Endothelial cell of umbilical vein (primary cell): Measurements from ENCODE around the gene PTGR3. TPM values are rescaled to one million over a fixed set of nuclear protein-coding genes. Genes with fewer than 3 reads are reported as not detected.

Experiments used
- BruUV-seq: library from RNA; stranded (reverse); fragments of 400-500 nt; replicated peaks from 2 replicates; lab custom pipeline; 2021; lab: Mats Ljungman, UMichigan
- CTCF ChIA-PET: fragments of 300-600, 350-600 bp; sonication (Branson Sonifier 250); formaldehyde crosslinking; loops from one replicate; lab custom pipeline; 2021; ENCODE audit warnings: antibody characterized with exemption, inconsistent platforms; lab: Charles Lee
- POLR2A ChIA-PET: fragments of 300-600, 350-600 bp; sonication (Branson Sonifier 250); formaldehyde crosslinking; loops from one replicate; lab custom pipeline; 2021; ENCODE audit warnings: antibody characterized with exemption, inconsistent platforms; lab: Charles Lee
- DNase-seq: peaks from one replicate; pipeline ENCODE4 v3.0.0-alpha.2; 2011; ENCODE audit warnings: low read depth, low spot score
- FAIRE-seq: peaks from 2 replicates; lab custom pipeline; 2011; peaks lifted over from hg19 to GRCh38; lab: Jason Lieb, UNC
- H2AFZ ChIP-seq: 2 replicates; pipeline ENCODE4 v1.6.0; 2012; ENCODE audit warnings: low read depth, low read length, control low read depth, inconsistent platforms
- H3K27ac ChIP-seq: 2 replicates; pipeline ENCODE4 v1.5.1; 2011; ENCODE audit warnings: low read depth, mild to moderate bottlenecking, control low read depth, low read length, moderate library complexity; ENCODE audit not compliant: insufficient read depth
- H3K27me3 ChIP-seq, 2 experiments: 2 replicates each; pipeline versions ENCODE4 v1.6.0 to v1.6.1; 2011; ENCODE audit warnings: low read length in 2 of 2, mixed read lengths in 1 of 2; ENCODE audit not compliant: control insufficient read depth in 2 of 2, insufficient read depth in 2 of 2
- H3K36me3 ChIP-seq, 2 experiments: 2 replicates in 1 of 2; 3 replicates in 1 of 2; pipeline ENCODE4 v1.5.1; 2011; ENCODE audit warnings: low read length in 2 of 2, mild to moderate bottlenecking in 1 of 2, moderate library complexity in 1 of 2; ENCODE audit not compliant: control insufficient read depth in 2 of 2, insufficient read depth in 2 of 2; ENCODE audit errors: extremely low read depth in 1 of 2
- H3K4me1 ChIP-seq: 3 replicates; pipeline ENCODE4 v1.5.1; 2011; ENCODE audit warnings: mild to moderate bottlenecking, low read length; ENCODE audit not compliant: control insufficient read depth, insufficient read depth; ENCODE audit errors: extremely low read depth
- H3K4me2 ChIP-seq: 2 replicates; pipeline ENCODE4 v1.6.1; 2011; ENCODE audit warnings: low read length, control low read depth, mixed read lengths; ENCODE audit not compliant: insufficient read depth
- H3K4me3 ChIP-seq, 3 experiments: fragments of 200-600 bp in 1 of 3; sonication (generic), shearing (Covaris generic) in 1 of 3; replicated peaks in 1 of 3; 2 replicates each; pipeline ENCODE4 v1.5.1; 2011 to 2016; ENCODE audit warnings: control low read depth in 3 of 3, low read length in 3 of 3, mild to moderate bottlenecking in 2 of 3, inconsistent platforms in 1 of 3, low read depth in 1 of 3, moderate library complexity in 1 of 3; ENCODE audit not compliant: insufficient read depth in 1 of 3
- H3K79me2 ChIP-seq: 2 replicates; pipeline ENCODE4 v1.6.0; 2012; ENCODE audit warnings: low read length, inconsistent platforms; ENCODE audit not compliant: control insufficient read depth, insufficient read depth
- H3K9ac ChIP-seq: replicated peaks from 2 replicates; pipeline ENCODE3; 2011; ENCODE audit warnings: low read length, control low read depth; ENCODE audit not compliant: insufficient read depth; ENCODE audit errors: extremely low read depth
- H3K9me1 ChIP-seq: replicated peaks from 3 replicates; pipeline ENCODE4 v1.6.0; 2011; ENCODE audit warnings: mild to moderate bottlenecking, low read length; ENCODE audit not compliant: control insufficient read depth, insufficient read depth; ENCODE audit errors: extremely low read depth
- H3K9me3 ChIP-seq: replicated peaks from 2 replicates; pipeline ENCODE4 v1.5.1; 2012; ENCODE audit warnings: low read length, inconsistent platforms; ENCODE audit not compliant: control insufficient read depth, insufficient read depth
- H4K20me1 ChIP-seq: replicated peaks from 2 replicates; pipeline ENCODE3; 2011; ENCODE audit warnings: mild to moderate bottlenecking, low read length; ENCODE audit not compliant: control insufficient read depth, insufficient read depth; ENCODE audit errors: extremely low read depth
- CTCF ChIP-seq, 2 donors: IDR thresholded peaks; 1 replicate in 1 of 2; 2 replicates in 1 of 2; pipeline ENCODE4 v1.5.1; 2011; ENCODE audit warnings: low read length in 2 of 2, mild to moderate bottlenecking in 2 of 2, moderate library complexity in 2 of 2, control low read depth in 1 of 2, inconsistent platforms in 1 of 2, low read depth in 1 of 2; ENCODE audit not compliant: insufficient read depth in 1 of 2; ENCODE audit errors: extremely low read depth in 1 of 2
- EZH2 ChIP-seq: IDR thresholded peaks from 2 replicates; pipeline ENCODE4 v1.6.1; 2012; ENCODE audit warnings: borderline replicate concordance, low read depth, mild to moderate bottlenecking, moderate library complexity, low read length, inconsistent platforms; ENCODE audit not compliant: severe bottlenecking
- FOS ChIP-seq: IDR thresholded peaks from 2 replicates; pipeline ENCODE4 v1.6.1; 2011; ENCODE audit warnings: mild to moderate bottlenecking, low read length, moderate library complexity, borderline replicate concordance; ENCODE audit not compliant: insufficient read depth
- GATA2 ChIP-seq: IDR thresholded peaks from 2 replicates; pipeline ENCODE4 v1.7.0; 2011; ENCODE audit warnings: low read depth, mild to moderate bottlenecking, moderate library complexity, mixed read lengths, low read length; ENCODE audit not compliant: insufficient read length, insufficient read depth
- JUN ChIP-seq: IDR thresholded peaks from 2 replicates; pipeline ENCODE4 v1.6.1; 2011; ENCODE audit warnings: borderline replicate concordance, low read depth; ENCODE audit not compliant: insufficient read length, insufficient read depth
- MAX ChIP-seq: IDR thresholded peaks from 2 replicates; pipeline ENCODE4 v1.6.1; 2011; ENCODE audit not compliant: insufficient read depth, insufficient read length
- MYC ChIP-seq: IDR thresholded peaks from one replicate; pipeline ENCODE4 v1.6.1; 2011; ENCODE audit warnings: mild to moderate bottlenecking, low read depth, low read length
- POLR2A ChIP-seq: IDR thresholded peaks from 2 replicates; pipeline ENCODE4 v1.6.1; 2012; ENCODE audit warnings: low read depth, mild to moderate bottlenecking, control low read depth, low read length
- POLR2AphosphoS5 ChIP-seq: IDR thresholded peaks from 2 replicates; pipeline ENCODE4 v1.6.1; 2012; ENCODE audit warnings: low read depth, mild to moderate bottlenecking, control low read depth, low read length, moderate library complexity; ENCODE audit not compliant: insufficient read depth
- dilution Hi-C: fragments of 300-500 bp; cut with MboI; formaldehyde crosslinking; loops from one replicate; pipeline ENCODE4 v1.15.0; 2019; ENCODE audit warnings: low sequenced_read_pairs; ENCODE audit not compliant: extremely low pct_ligation_motif_present
- intact Hi-C: fragments of 100-400 bp; cut with micrococcal nuclease; formaldehyde crosslinking; loops from one replicate; pipeline ENCODE4 v1.10.0; 2022
- polyA plus RNA-seq, 4 experiments: library from polyadenylated mRNA; depleted of rRNA in 3 of 4; stranded (reverse) in 3 of 4; unstranded in 1 of 4; fragments of >200 nt; gene quantifications; 2 replicates each; pipeline versions ENCODE4 v1.2.1 to v1.2.3, GENCODE V29; 2011 to 2012; ENCODE audit warnings: missing spikeins in 1 of 4
- total RNA-seq: library from RNA; stranded (reverse); gene quantifications from 2 replicates; pipeline ENCODE4 v1.2.3, GENCODE V29; 2021

Gene PTGR3
- total and polyA plus RNA-seq, 2 donors (not counting 3 experiments of a cell fraction or from before 2014, with no cell fraction given): 13.9 to 21.9 TPM

DNA sequence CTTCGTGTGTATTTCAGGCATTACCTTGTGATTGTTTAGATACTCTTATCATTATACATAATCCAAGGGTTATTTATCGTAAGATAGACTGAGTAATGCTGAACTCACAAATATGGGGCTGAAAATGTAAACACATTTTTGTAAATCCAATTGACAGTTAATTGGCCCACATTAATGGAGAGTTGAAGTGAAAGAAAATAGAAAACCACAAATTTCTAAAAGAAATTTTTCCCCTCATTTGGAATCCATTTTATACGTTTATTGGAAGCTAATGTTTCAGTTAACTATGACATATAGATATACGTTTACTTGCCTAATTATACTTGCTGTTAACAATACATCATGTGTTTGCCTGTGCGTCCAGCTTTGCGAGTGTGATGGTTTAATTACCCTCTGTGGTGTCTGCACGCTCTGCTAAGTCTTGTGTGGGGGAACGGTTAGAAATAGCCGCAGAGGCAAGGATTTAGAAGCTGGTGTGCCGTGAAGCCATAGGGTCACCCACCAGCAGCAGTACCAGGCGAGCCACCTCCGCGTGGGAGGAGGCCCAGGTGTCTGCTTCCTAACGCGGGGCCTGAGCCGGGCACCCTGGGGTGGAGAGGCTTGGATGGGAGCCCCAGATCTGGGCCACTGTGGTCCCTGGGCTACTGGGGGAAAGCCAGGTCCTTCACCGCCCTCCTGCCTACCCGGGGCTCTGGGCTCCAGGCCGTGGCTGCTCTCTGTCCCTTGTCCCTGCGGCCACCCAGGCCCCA is 39.7 kb upstream of the PTGR3 start:
- Histone ChIP-seq H3K4me1 (peaks cover 28% of the 10 kb centered on the region), H3K79me2 (peaks cover 17% of the 10 kb centered on the region), H3K4me2 (peak overlapping the region; percentile 95), H3K9me3 (no peaks in the 10 kb centered on the region), H4K20me1 (no peaks in the 10 kb centered on the region), H3K27me3 (no peaks in the 10 kb centered on the region), H3K36me3 (no peaks in the 10 kb centered on the region), H3K4me3 (peak overlapping the region in 1 of 3 experiments; percentile 79), H2AFZ (peak overlapping the region; percentile 65), H3K9me1 (no peaks in the 10 kb centered on the region), H3K27ac (peak overlapping the region; percentile 78), H3K9ac (peak overlapping the region; percentile 78)
- BruUV-seq: no TSS peak
- ChIA-PET POLR2A (no interaction called here), CTCF (interaction anchor here (1.0 to 1.2 kb wide), 3 partner anchors 32 to 353 kb away, joined by 3 to 4 read pairs (median 3); no protein-coding TSS in a partner anchor)
- FAIRE-seq: no peak
- dilution Hi-C loops (no loop called here), intact Hi-C loops (no loop called here)
- no peak for TF ChIP-seq MYC
- no peak for TF ChIP-seq MAX
- no peak for TF ChIP-seq JUN
- TF ChIP-seq POLR2A: no peak
- TF ChIP-seq CTCF (IDR thresholded peaks at IDR 0.05; ENCODE audit: extremely low read depth in 1 of 2, insufficient read depth in 1 of 2, low read depth in 1 of 2, low read length in 2 of 2): no peak
- TF ChIP-seq FOS: no peak
- TF ChIP-seq POLR2AphosphoS5: no peak
- TF ChIP-seq EZH2: no peak
- no peak for TF ChIP-seq GATA2
- DNase-seq: no peak
